ENCODE data around the gene TMX3. TPM values are rescaled to one million over a fixed set of nuclear protein-coding genes. Genes with fewer than 3 reads are reported as not detected.

Gene TMX3
- total and polyA plus RNA-seq, 2 donors (not counting 1 experiment from before 2014, with no cell fraction given) = 19.0 to 73.5 TPM

GRCh38 chr18:68705119-68705518 lies 9.8 kb downstream of the TMX3 start:
- H4K20me1 ChIP-seq (ENCODE audit: control insufficient read depth, insufficient read depth, low read length, poor library complexity, severe bottlenecking) = peaks cover 35% of the 10 kb centered on the region
- H2AFZ ChIP-seq (ENCODE audit: insufficient read depth, low read depth, low read length, poor library complexity, severe bottlenecking) = no peak overlapping the region
- H3K27ac ChIP-seq (ENCODE audit: low read length in 2 of 2) = no peak overlapping the region
- no peak overlapping the region for H3K9ac ChIP-seq (ENCODE audit: low read length)
- H3K36me3 ChIP-seq (replicated peaks in 1 of 2; ENCODE audit: control extremely low read depth in 1 of 2, control insufficient read depth in 1 of 2, extremely low read depth in 1 of 2, insufficient read depth in 2 of 2, low read length in 1 of 2) = peaks cover 20 to 36% of the 10 kb centered on the region in 2 experiments
- no peaks in the 10 kb centered on the region for H3K27me3 ChIP-seq (replicated peaks in 1 of 4; ENCODE audit: control extremely low read depth in 1 of 4, control insufficient read depth in 3 of 4, insufficient read depth in 4 of 4, low read length in 3 of 4)
- WGBS (ENCODE audit: insufficient coverage) = no CpG with 5 or more reads among the region's 1 CpG
- no peak for DNase-seq
- Mint-ChIP-seq H3K27ac (no peak overlapping the region), H3K27me3 (no peaks in the 10 kb centered on the region), H3K4me3 (no peak overlapping the region), H3K4me1 (peaks cover 10% of the 10 kb centered on the region), H3K9me3 (ENCODE audit: insufficient read depth) (no peaks in the 10 kb centered on the region)
- intact Hi-C loops (cut with micrococcal nuclease) = no loop called here
- no peak for TF ChIP-seq CTCF (IDR thresholded peaks at IDR 0.05)
- TF ChIP-seq EZH2 (IDR thresholded peaks at IDR 0.05; ENCODE audit: borderline replicate concordance, insufficient read depth, low read depth, low read length, poor library complexity, severe bottlenecking) = no peak
- POLR2A ChIA-PET = no interaction called here
- H3K79me2 ChIP-seq (ENCODE audit: control insufficient read depth, insufficient read depth, low read length) = peaks cover 33% of the 10 kb centered on the region
- no peaks in the 10 kb centered on the region for H3K9me3 ChIP-seq (ENCODE audit: control extremely low read depth in 1 of 3, control insufficient read depth in 2 of 3, insufficient read depth in 1 of 3, low read length in 2 of 3)
- H3K4me3 ChIP-seq (ENCODE audit: control extremely low read depth in 1 of 5, extremely low read depth in 1 of 5, insufficient read depth in 1 of 5, low read depth in 2 of 5, low read length in 4 of 5) = no peak overlapping the region
- H3K4me1 ChIP-seq (ENCODE audit: control insufficient read depth in 2 of 2, insufficient read depth in 2 of 2, low read length in 2 of 2) = no peaks in the 10 kb centered on the region
- CTCF ChIA-PET = no interaction called here
- H3K4me2 ChIP-seq (replicated peaks; ENCODE audit: low read depth, low read length, poor library complexity, severe bottlenecking) = no peak overlapping the region
- no peak for ATAC-seq (ENCODE audit: low read depth)

GRCh38 chr18:68703326-68703725 lies 11.6 kb downstream of the TMX3 start:
- Histone ChIP-seq H3K36me3 (replicated peaks in 1 of 2; ENCODE audit: control extremely low read depth in 1 of 2, control insufficient read depth in 1 of 2, extremely low read depth in 1 of 2, insufficient read depth in 2 of 2, low read length in 1 of 2) (peaks cover 18 to 34% of the 10 kb centered on the region in 2 experiments), H3K4me2 (replicated peaks; ENCODE audit: low read depth, low read length, poor library complexity, severe bottlenecking) (no peak overlapping the region), H3K79me2 (ENCODE audit: control insufficient read depth, insufficient read depth, low read length) (peaks cover 25% of the 10 kb centered on the region), H3K4me1 (ENCODE audit: control insufficient read depth in 2 of 2, insufficient read depth in 2 of 2, low read length in 2 of 2) (no peaks in the 10 kb centered on the region), H3K9me3 (ENCODE audit: control extremely low read depth in 1 of 3, control insufficient read depth in 2 of 3, insufficient read depth in 1 of 3, low read length in 2 of 3) (no peaks in the 10 kb centered on the region), H4K20me1 (ENCODE audit: control insufficient read depth, insufficient read depth, low read length, poor library complexity, severe bottlenecking) (peaks cover 35% of the 10 kb centered on the region), H3K9ac (ENCODE audit: low read length) (no peak overlapping the region), H3K27me3 (replicated peaks in 1 of 4; ENCODE audit: control extremely low read depth in 1 of 4, control insufficient read depth in 3 of 4, insufficient read depth in 4 of 4, low read length in 3 of 4) (no peaks in the 10 kb centered on the region), H3K4me3 (ENCODE audit: control extremely low read depth in 1 of 5, extremely low read depth in 1 of 5, insufficient read depth in 1 of 5, low read depth in 2 of 5, low read length in 4 of 5) (no peak overlapping the region), H3K27ac (ENCODE audit: low read length in 2 of 2) (no peak overlapping the region), H2AFZ (ENCODE audit: insufficient read depth, low read depth, low read length, poor library complexity, severe bottlenecking) (no peak overlapping the region)
- ATAC-seq (ENCODE audit: low read depth) = no peak
- Mint-ChIP-seq H3K9me3 (ENCODE audit: insufficient read depth) (no peaks in the 10 kb centered on the region), H3K27me3 (no peaks in the 10 kb centered on the region), H3K4me1 (peaks cover 9% of the 10 kb centered on the region), H3K27ac (no peak overlapping the region), H3K4me3 (no peak overlapping the region)
- ChIA-PET CTCF (no interaction called here), POLR2A (no interaction called here)
- no CpG with 5 or more reads among the region's 3 CpGs for WGBS (ENCODE audit: insufficient coverage)
- TF ChIP-seq CTCF (IDR thresholded peaks at IDR 0.05) (no peak), EZH2 (IDR thresholded peaks at IDR 0.05; ENCODE audit: borderline replicate concordance, insufficient read depth, low read depth, low read length, poor library complexity, severe bottlenecking) (no peak)
- DNase-seq = no peak
- intact Hi-C loops (cut with micrococcal nuclease) = no loop called here

Data from B cell (primary cell).